Activated naive CD4-positive, alpha-beta T cell treated with anti-CD3 and anti-CD28 coated beads, Interleukin-2, amount 10 ng/mL, durations not matched to agents 7 days and 5 days (primary cell): Measurements from ENCODE around the gene WDR1.
"Not testable (repeated sequence)": the region's sequence is repeated elsewhere in the genome, so short reads cannot be mapped to it uniquely, and the experiment has no call there.

Experiments
- CTCF ChIA-PET: fragments of 350-600 bp; sonication (Branson Sonifier 250); formaldehyde crosslinking; loops from one replicate; lab custom pipeline; 2021; ENCODE audit warnings: antibody characterized with exemption; lab: Charles Lee
- DNase-seq: peaks from one replicate; pipeline ENCODE4 v3.0.0-alpha.2; 2020
- H3K27ac Mint-ChIP-seq: one replicate; pipeline ENCODE4 v1.8.0; 2021; ENCODE audit warnings: mild to moderate bottlenecking, moderate library complexity, mixed read lengths
- H3K27me3 Mint-ChIP-seq: one replicate; pipeline ENCODE4 v1.8.0; 2021; ENCODE audit warnings: mild to moderate bottlenecking, mixed read lengths
- H3K36me3 Mint-ChIP-seq: one replicate; pipeline ENCODE4 v1.8.0; 2021; ENCODE audit warnings: mixed read lengths
- H3K4me1 Mint-ChIP-seq: one replicate; pipeline ENCODE4 v1.8.0; 2021; ENCODE audit warnings: mixed read lengths
- H3K4me3 Mint-ChIP-seq: one replicate; pipeline ENCODE4 v1.8.0; 2021; ENCODE audit warnings: mild to moderate bottlenecking, moderate library complexity, mixed read lengths
- H3K9me3 Mint-ChIP-seq: one replicate; pipeline ENCODE4 v1.8.0; 2021; ENCODE audit warnings: mixed read lengths

The WDR1 gene

GRCh38 chr4:10151182-10151581 lies 34.6 kb upstream of the WDR1 start:
- DNase-seq: no peak
- Mint-ChIP-seq H3K9me3 (no peaks in the 10 kb centered on the region), H3K4me3 (no peak overlapping the region), H3K4me1 (no peaks in the 10 kb centered on the region), H3K27me3 (peaks cover 9% of the 10 kb centered on the region), H3K36me3 (no peaks in the 10 kb centered on the region), H3K27ac (no peak overlapping the region)
- CTCF ChIA-PET: interaction anchor here (0.7 to 1.1 kb wide), 3 partner anchors 8 to 12 kb away, joined by 3 to 5 read pairs (median 5); no protein-coding TSS in a partner anchor

GRCh38 chr4:10144966-10145365 lies 28.4 kb upstream of the WDR1 start:
- no peak overlapping the region for H3K27ac Mint-ChIP-seq
- CTCF ChIA-PET: interaction anchor here (1.0 to 1.2 kb wide), 2 partner anchors 16 to 393 kb away, joined by 3 read pairs; no protein-coding TSS in a partner anchor
- no peaks in the 10 kb centered on the region for H3K4me1 Mint-ChIP-seq
- H3K4me3 Mint-ChIP-seq: no peak overlapping the region
- DNase-seq: no peak
- peaks cover 14% of the 10 kb centered on the region for H3K27me3 Mint-ChIP-seq
- H3K36me3 Mint-ChIP-seq: no peaks in the 10 kb centered on the region
- H3K9me3 Mint-ChIP-seq: no peaks in the 10 kb centered on the region

DNA sequence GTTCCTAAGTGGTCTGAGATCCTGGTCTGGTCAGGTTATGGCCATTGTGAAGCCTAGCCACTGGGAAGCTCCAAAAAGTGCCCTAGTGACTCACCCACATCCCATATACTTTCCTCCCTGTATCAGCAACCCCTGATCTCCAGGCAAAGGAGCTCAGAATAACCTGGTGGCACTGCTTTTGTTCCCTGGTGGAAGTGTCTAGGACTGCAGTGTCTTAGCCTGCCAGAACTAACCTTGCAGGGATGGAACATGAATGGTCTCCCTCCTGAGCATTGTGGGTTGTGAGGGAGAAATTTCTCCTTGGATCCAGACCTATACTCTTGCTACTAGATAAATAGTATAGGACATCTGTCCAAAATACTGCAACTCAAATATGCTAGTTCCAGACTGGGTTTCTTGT lies 27.9 kb upstream of the WDR1 start:
- peaks cover 14% of the 10 kb centered on the region for H3K27me3 Mint-ChIP-seq
- H3K36me3 Mint-ChIP-seq: no peaks in the 10 kb centered on the region
- H3K4me1 Mint-ChIP-seq: no peaks in the 10 kb centered on the region
- CTCF ChIA-PET: interaction anchor here (1.0 to 1.3 kb wide), 3 partner anchors 14 to 394 kb away, joined by 3 to 7 read pairs (median 3); no protein-coding TSS in a partner anchor
- H3K4me3 Mint-ChIP-seq: no peak overlapping the region
- DNase-seq: no peak
- no peak overlapping the region for H3K27ac Mint-ChIP-seq
- no peaks in the 10 kb centered on the region for H3K9me3 Mint-ChIP-seq

GRCh38 chr4:10143171-10143570 lies 26.6 kb upstream of the WDR1 start:
- DNase-seq: no peak
- CTCF ChIA-PET: interaction anchor here (0.8 kb wide), 1 partner anchor 17 kb away, joined by 3 read pairs; no protein-coding TSS in a partner anchor
- H3K27ac Mint-ChIP-seq: no peak overlapping the region

DNA sequence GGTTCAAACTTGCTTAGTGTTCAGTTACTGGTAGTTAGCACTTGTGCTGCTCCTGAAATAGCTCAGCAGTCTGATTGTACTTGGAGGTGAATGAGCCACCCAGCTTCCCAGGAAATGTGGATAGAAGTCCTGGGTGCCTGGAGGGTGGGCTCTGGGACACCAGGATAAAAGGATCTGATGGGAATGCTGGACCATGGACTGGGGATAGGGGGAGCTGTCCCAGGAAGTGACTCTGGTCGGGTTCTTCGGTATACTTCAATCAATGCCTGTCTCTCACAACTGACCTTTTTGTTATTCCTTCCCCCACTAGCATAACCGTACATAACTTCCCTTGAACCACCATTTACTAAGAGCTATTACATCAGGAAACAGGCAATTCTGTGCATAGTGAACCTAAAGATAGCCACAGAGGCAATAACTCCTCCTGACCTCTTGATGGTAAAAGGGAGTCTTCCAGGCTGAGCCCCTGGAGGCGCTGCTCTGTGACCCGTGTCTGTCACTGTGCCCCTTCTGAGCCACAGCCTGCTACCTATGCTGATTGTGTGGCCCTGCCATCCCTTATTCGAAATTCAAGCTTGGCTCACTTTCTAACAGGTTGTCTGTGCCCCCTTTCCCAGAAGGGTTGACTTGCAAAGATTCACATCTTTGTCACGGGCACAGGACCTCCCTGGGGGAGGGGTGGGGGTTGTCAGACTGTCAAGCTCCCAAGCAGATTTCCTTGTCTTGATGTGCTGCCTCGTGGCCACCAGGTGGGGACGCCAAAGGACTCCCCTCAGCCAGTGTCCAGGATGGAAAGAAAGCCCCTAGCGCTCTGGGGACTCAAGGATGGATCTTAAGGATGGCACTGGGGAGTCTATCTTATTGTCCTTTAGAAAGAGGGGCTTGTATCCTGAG lies 24.5 kb upstream of the WDR1 start:
- Mint-ChIP-seq H3K27ac (no peak overlapping the region), H3K4me3 (no peak overlapping the region), H3K9me3 (no peaks in the 10 kb centered on the region), H3K36me3 (no peaks in the 10 kb centered on the region), H3K27me3 (peaks cover 14% of the 10 kb centered on the region), H3K4me1 (no peaks in the 10 kb centered on the region)
- CTCF ChIA-PET: no interaction called here
- DNase-seq: no peak

More at GRCh38 chr4:10143171-10143570, 26.6 kb upstream of the WDR1 start:
- no peaks in the 10 kb centered on the region for H3K36me3 Mint-ChIP-seq
- H3K9me3 Mint-ChIP-seq: no peaks in the 10 kb centered on the region
- H3K27me3 Mint-ChIP-seq: peaks cover 14% of the 10 kb centered on the region
- no peak overlapping the region for H3K4me3 Mint-ChIP-seq
- H3K4me1 Mint-ChIP-seq: no peaks in the 10 kb centered on the region

DNA sequence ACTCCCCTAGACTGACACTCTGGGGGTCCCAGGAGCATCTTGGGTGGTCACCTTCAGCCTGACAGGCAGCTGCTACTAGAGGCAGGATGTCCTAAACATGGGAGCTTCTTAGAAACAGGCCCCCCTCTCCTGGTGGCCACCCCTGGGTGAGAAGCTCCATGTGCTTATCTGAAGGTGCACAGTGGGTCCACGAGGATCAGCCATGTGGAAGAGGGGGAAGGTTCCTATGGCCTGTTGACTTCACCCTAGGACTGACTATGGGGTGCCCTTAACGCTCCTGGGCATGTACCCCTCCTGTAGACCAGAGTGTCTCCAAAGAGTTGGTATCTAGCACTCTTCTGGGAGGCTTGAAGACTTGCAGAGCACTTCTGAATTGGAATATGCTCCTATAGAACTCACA lies 22.9 kb upstream of the WDR1 start:
- H3K27me3 Mint-ChIP-seq: peaks cover 16% of the 10 kb centered on the region
- H3K9me3 Mint-ChIP-seq: no peaks in the 10 kb centered on the region

GRCh38 chr4:10135260-10135659 lies 18.7 kb upstream of the WDR1 start:
- H3K36me3 Mint-ChIP-seq: no peaks in the 10 kb centered on the region
- H3K9me3 Mint-ChIP-seq: no peaks in the 10 kb centered on the region
- H3K27me3 Mint-ChIP-seq: peaks cover 21% of the 10 kb centered on the region
- DNase-seq: no peak
- no peaks in the 10 kb centered on the region for H3K4me1 Mint-ChIP-seq
- CTCF ChIA-PET: no interaction called here
- no peak overlapping the region for H3K4me3 Mint-ChIP-seq
- no peak overlapping the region for H3K27ac Mint-ChIP-seq

More for the DNA sequence above, 22.9 kb upstream of the WDR1 start:
- no peak overlapping the region for H3K4me3 Mint-ChIP-seq
- no peaks in the 10 kb centered on the region for H3K36me3 Mint-ChIP-seq
- H3K27ac Mint-ChIP-seq: no peak overlapping the region
- DNase-seq: no peak
- CTCF ChIA-PET: no interaction called here
- no peaks in the 10 kb centered on the region for H3K4me1 Mint-ChIP-seq

DNA sequence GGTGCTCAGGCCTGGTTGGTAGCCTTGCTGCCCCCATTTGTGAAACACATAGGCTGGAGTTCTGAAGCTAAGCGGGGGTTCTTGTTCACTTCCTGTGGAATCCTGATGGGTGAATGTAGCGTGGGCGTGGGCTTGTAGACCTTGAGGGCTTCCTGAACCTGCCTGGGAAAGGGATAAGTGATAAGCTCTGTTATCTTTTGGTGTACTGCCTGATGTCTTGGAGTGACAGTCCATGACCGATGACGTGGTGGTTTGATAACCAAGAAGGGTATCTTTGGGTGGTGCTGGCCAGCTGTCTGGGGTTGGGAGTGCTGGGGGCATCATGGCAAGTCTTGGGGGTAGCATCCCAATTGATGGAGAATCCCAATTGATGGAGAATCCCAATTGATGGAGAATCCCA lies 17.5 kb upstream of the WDR1 start:
- no peak for DNase-seq
- H3K9me3 Mint-ChIP-seq: no peaks in the 10 kb centered on the region
- H3K4me1 Mint-ChIP-seq: no peaks in the 10 kb centered on the region
- H3K4me3 Mint-ChIP-seq: no peak overlapping the region
- no peaks in the 10 kb centered on the region for H3K36me3 Mint-ChIP-seq
- CTCF ChIA-PET: no interaction called here
- H3K27ac Mint-ChIP-seq: no peak overlapping the region
- peaks cover 21% of the 10 kb centered on the region for H3K27me3 Mint-ChIP-seq

DNA sequence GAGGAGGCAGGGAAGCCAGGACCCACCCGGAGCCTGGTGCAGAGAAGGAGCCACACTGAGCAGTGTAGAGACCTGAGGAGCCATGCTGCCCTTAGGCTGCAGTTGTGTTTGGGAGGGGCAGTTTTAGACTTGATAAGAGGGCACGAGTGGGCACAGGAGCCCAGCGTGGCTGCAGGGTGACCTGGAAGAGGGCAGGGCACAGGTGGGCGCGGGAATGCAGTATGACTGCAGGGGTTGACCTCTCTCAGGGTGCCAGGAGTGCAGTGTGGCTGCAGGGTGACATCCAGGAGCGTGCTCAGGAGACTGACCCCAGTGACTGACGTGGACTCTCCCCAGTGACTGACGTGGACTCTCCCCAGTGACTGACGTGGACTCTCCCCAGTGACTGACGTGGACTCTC lies 14.6 kb upstream of the WDR1 start:
- DNase-seq: no peak
- H3K4me3 Mint-ChIP-seq: no peak overlapping the region
- no peaks in the 10 kb centered on the region for H3K36me3 Mint-ChIP-seq
- H3K9me3 Mint-ChIP-seq: no peaks in the 10 kb centered on the region
- H3K4me1 Mint-ChIP-seq: no peaks in the 10 kb centered on the region
- CTCF ChIA-PET: interaction anchor here (0.5 to 1.7 kb wide), 2 partner anchors 27 to 283 kb away, joined by 3 to 4 read pairs; no protein-coding TSS in a partner anchor
- no peak overlapping the region for H3K27ac Mint-ChIP-seq
- H3K27me3 Mint-ChIP-seq: peaks cover 21% of the 10 kb centered on the region

GRCh38 chr4:10130178-10130888 lies 13.7 kb upstream of the WDR1 start:
- Mint-ChIP-seq H3K27me3 (peaks cover 18% of the 10 kb centered on the region), H3K9me3 (no peaks in the 10 kb centered on the region), H3K36me3 (no peaks in the 10 kb centered on the region), H3K4me3 (no peak overlapping the region), H3K27ac (no peak overlapping the region), H3K4me1 (no peaks in the 10 kb centered on the region)
- CTCF ChIA-PET: interaction anchor here (0.7 to 1.7 kb wide), 2 partner anchors 13 to 26 kb away, joined by 3 to 4 read pairs; no protein-coding TSS in a partner anchor
- no peak for DNase-seq

DNA sequence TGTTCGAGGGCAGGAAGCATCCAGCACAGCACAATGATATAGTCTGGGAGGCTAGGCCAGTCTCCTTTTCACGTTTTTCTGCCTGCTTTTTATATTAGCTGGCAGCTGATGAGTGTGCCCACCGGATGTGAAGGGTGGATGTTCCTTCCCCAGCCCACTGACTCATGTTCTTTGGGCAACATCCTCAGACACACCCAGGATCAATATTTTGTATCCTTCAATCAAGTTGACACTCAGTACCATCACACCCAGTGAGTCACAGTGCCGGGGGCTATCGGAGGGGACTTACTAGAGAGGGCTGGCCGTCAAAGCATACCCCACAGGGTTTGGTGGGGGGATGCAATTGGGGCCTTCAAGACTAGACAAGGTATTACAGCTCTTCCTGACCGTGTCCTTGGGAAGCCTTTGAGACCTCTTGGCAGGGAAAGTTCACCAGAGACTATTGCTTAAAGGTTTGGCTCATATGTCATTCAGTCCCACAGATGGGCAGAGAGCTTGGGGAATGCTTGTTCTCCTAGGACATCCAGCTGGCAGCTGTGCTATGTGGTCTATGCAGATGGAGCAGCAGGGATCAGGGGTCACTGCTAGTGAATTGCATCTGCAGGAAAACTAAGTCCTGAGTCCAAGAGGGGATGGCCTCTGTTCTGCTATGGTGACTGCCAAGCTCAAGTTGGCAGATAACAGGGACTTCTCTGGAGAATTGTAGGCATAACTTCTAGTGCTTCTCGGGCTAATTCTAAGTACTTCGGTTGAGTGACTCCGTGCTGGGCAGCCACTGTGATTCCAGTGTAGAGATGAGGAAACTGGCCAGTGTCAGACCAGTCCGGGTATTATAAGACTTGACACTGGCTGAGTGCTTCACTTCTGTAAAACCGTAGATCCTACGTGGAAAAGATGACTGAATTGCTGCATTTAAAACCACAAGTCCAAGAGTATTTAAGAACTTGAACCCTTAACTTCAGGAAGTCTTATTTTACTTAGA lies 12.9 kb upstream of the WDR1 start:
- H3K27ac Mint-ChIP-seq: no peak overlapping the region
- no peaks in the 10 kb centered on the region for H3K36me3 Mint-ChIP-seq
- no peaks in the 10 kb centered on the region for H3K9me3 Mint-ChIP-seq
- CTCF ChIA-PET: interaction anchor here (0.7 to 1.7 kb wide), 2 partner anchors 12 to 26 kb away, joined by 3 to 4 read pairs; no protein-coding TSS in a partner anchor
- peaks cover 14% of the 10 kb centered on the region for H3K27me3 Mint-ChIP-seq
- no peak for DNase-seq
- peaks cover 3% of the 10 kb centered on the region for H3K4me1 Mint-ChIP-seq
- H3K4me3 Mint-ChIP-seq: no peak overlapping the region

DNA sequence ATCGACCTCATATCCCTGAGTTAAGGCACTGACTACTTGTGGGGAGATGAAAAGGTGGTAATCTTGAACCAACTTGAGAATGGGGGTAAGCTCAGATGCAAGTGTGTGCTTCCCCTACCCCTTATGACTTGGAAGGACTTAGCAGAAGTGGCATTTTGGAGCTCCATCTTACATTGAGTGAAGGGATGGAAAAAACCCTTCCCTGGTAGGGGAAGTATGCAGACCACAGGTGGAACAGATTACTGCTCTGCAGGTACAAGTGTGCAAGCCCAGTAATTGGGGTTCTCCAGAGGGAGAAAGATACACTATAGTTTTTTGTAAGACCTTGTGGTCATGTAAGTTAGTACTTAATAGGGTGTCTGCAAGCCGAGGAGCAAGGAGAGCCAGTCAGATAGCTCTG lies 12.2 kb upstream of the WDR1 start:
- H3K4me3 Mint-ChIP-seq: no peak overlapping the region
- no peak overlapping the region for H3K27ac Mint-ChIP-seq
- no peaks in the 10 kb centered on the region for H3K9me3 Mint-ChIP-seq
- no peaks in the 10 kb centered on the region for H3K36me3 Mint-ChIP-seq
- no peak for DNase-seq
- H3K4me1 Mint-ChIP-seq: peaks cover 11% of the 10 kb centered on the region
- H3K27me3 Mint-ChIP-seq: peaks cover 14% of the 10 kb centered on the region
- CTCF ChIA-PET: no interaction called here

GRCh38 chr4:10127531-10127930 lies 10.9 kb upstream of the WDR1 start:
- H3K27me3 Mint-ChIP-seq, DNase-seq, H3K27ac Mint-ChIP-seq, CTCF ChIA-PET, H3K9me3 Mint-ChIP-seq, H3K36me3 Mint-ChIP-seq, H3K4me3 Mint-ChIP-seq: not testable (repeated sequence)
- H3K4me1 Mint-ChIP-seq: peaks cover 23% of the 10 kb centered on the region
